HepG2 (cell line): ENCODE measurements around the gene KCNAB3. TPM values are rescaled to one million over a fixed set of nuclear protein-coding genes. Genes with fewer than 3 reads are reported as not detected.
A peak's percentile ranks its signal among the peaks of the same experiment; 100 is the strongest.

Experiments used
- CENPT ChIP-seq: sonication (generic); formaldehyde crosslinking; IDR thresholded peaks from 2 replicates; pipeline ENCODE4 v1.8.0; 2022; ENCODE audit warnings: low read depth, mild to moderate bottlenecking, moderate library complexity, missing genetic modification reagents
- FOXA1 ChIP-seq, 2 experiments: fragments of 450-650 bp in 1 of 2; sonication (generic) in 1 of 2; formaldehyde crosslinking in 1 of 2; IDR thresholded peaks; 2 replicates each; pipeline versions ENCODE4 v1.4.0 to v1.6.1; 2016 to 2020; ENCODE audit warnings: missing genetic modification reagents in 1 of 2
- FOXK2 ChIP-seq: fragments of 450-650 bp; IDR thresholded peaks from 2 replicates; pipeline ENCODE4 v1.6.1; 2016
- KAT8 ChIP-seq: IDR thresholded peaks from 2 replicates; pipeline ENCODE4 v1.6.1; 2016; ENCODE audit warnings: missing genetic modification reagents, missing compliant biosample characterization
- NFKBIZ ChIP-seq: IDR thresholded peaks from 2 replicates; pipeline ENCODE4 v1.6.1; 2018; ENCODE audit warnings: missing genetic modification reagents, missing compliant biosample characterization
- PHF21A ChIP-seq: sonication (generic); formaldehyde crosslinking; IDR thresholded peaks from 2 replicates; pipeline ENCODE4 v1.5.0; 2020; ENCODE audit warnings: mild to moderate bottlenecking, missing genetic modification reagents
- RARG ChIP-seq: sonication (generic); formaldehyde crosslinking; IDR thresholded peaks from 2 replicates; pipeline ENCODE4 v1.4.0; 2020; ENCODE audit warnings: low read depth, mild to moderate bottlenecking, missing genetic modification reagents
- RFX5 ChIP-seq: IDR thresholded peaks from 2 replicates; pipeline ENCODE4 v1.6.1; 2011; ENCODE audit warnings: low read depth, low read length, improper control_type of control experiment
- SRF ChIP-seq: IDR thresholded peaks from 2 replicates; pipeline ENCODE4 v1.6.1; 2011; ENCODE audit warnings: mild to moderate bottlenecking, low read depth, low read length, moderate library complexity
- ZFP36 ChIP-seq: fragments of 150-350 bp; IDR thresholded peaks from 2 replicates; pipeline ENCODE4 v1.6.1; 2018; ENCODE audit warnings: borderline replicate concordance, low read length, low read depth; ENCODE audit not compliant: partially characterized antibody
- ZNF180 ChIP-seq: sonication (generic); formaldehyde crosslinking; IDR thresholded peaks from 2 replicates; pipeline ENCODE4 v1.4.0; 2020; ENCODE audit warnings: low read depth, missing genetic modification reagents, borderline replicate concordance
- ZNF777 ChIP-seq: sonication (generic); formaldehyde crosslinking; IDR thresholded peaks from 2 replicates; pipeline ENCODE4 v1.4.0; 2020; ENCODE audit warnings: missing genetic modification reagents
- ZNF780A ChIP-seq: sonication (generic); formaldehyde crosslinking; IDR thresholded peaks from 2 replicates; pipeline ENCODE4 v1.8.0; 2022; ENCODE audit warnings: mild to moderate bottlenecking, missing genetic modification reagents, moderate library complexity
- ZNF782 ChIP-seq: sonication (generic); formaldehyde crosslinking; IDR thresholded peaks from 2 replicates; pipeline ENCODE4 v1.4.0; 2020; ENCODE audit warnings: missing genetic modification reagents, mild to moderate bottlenecking, borderline replicate concordance
- ZNF878 ChIP-seq: sonication (generic); formaldehyde crosslinking; IDR thresholded peaks from 2 replicates; pipeline ENCODE4 v1.8.1; 2023; ENCODE audit warnings: mild to moderate bottlenecking, missing genetic modification reagents, moderate library complexity
- ZNF891 ChIP-seq: sonication (generic); formaldehyde crosslinking; IDR thresholded peaks from 2 replicates; pipeline ENCODE4 v1.5.0; 2020; ENCODE audit warnings: mild to moderate bottlenecking, missing genetic modification reagents
- ZSCAN31 ChIP-seq: sonication (generic); formaldehyde crosslinking; IDR thresholded peaks from 2 replicates; pipeline ENCODE4 v1.5.0; 2020; ENCODE audit warnings: low read depth, mild to moderate bottlenecking, missing genetic modification reagents
- ZZZ3 ChIP-seq: sonication (generic); formaldehyde crosslinking; IDR thresholded peaks from 2 replicates; pipeline ENCODE4 v1.4.0; 2020; ENCODE audit warnings: missing genetic modification reagents, mild to moderate bottlenecking, borderline replicate concordance
- polyA plus RNA-seq, 8 experiments: library from polyadenylated mRNA; depleted of rRNA in 3 of 8; stranded (reverse) in 7 of 8; unstranded in 1 of 8; fragments of >200 nt; fragmentation: Illumina TruSeq in 4 of 8; extraction: Trizol in 4 of 8; gene quantifications; 2 replicates each; pipeline versions ENCODE4 v1.2.1 to v1.2.3, GENCODE V29; 2011 to 2016; ENCODE audit warnings: low read depth in 4 of 8, missing spikeins in 1 of 8, mixed read lengths in 1 of 8; ENCODE audit not compliant: insufficient read depth in 1 of 8
- total RNA-seq, 5 experiments: library from RNA; depleted of rRNA; stranded (reverse); fragments of >200 nt; fragmentation: Illumina TruSeq; extraction: Trizol; gene quantifications; 2 replicates each; pipeline ENCODE4 v1.2.3, GENCODE V29; 2016; ENCODE audit warnings: low read depth in 1 of 5
- TF ChIP-seq, protein P1 (sequence below): sonication (generic); formaldehyde crosslinking; IDR thresholded peaks from 2 replicates; pipeline ENCODE4 v1.5.1; 2020; ENCODE audit warnings: missing genetic modification reagents, mild to moderate bottlenecking, borderline replicate concordance
- TF ChIP-seq, protein P2 (sequence below): sonication (generic); formaldehyde crosslinking; IDR thresholded peaks from 2 replicates; pipeline ENCODE4 v1.5.1; 2020; ENCODE audit warnings: mild to moderate bottlenecking, missing genetic modification reagents, borderline replicate concordance
- TF ChIP-seq, protein P3 (sequence below): IDR thresholded peaks from 2 replicates; pipeline ENCODE4 v1.6.1; 2016; ENCODE audit warnings: low read depth

Gene KCNAB3
- total and polyA plus RNA-seq, 2 of the 13 experiments (the other 11 are each of a cell fraction or from before 2014, with no cell fraction given), result 0.29 to 0.88 TPM

DNA sequence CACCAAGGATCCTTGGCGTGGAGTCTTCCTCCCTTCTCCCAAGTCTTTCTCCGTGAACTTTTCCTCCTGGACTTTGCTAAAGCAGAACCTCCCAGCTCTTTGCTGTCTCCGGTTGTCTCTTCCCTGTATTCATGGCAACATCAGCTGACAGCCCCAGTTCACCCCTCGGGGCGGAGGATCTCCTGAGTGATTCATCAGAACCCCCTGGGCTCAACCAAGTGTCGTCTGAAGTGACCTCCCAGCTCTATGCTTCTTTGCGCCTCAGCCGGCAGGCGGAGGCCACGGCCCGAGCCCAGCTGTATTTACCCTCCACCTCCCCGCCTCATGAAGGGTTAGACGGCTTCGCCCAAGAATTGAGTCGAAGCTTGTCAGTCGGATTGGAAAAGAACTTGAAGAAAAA, 3.3 kb upstream of the KCNAB3 start (continued):
- TF ChIP-seq, protein P1, sequence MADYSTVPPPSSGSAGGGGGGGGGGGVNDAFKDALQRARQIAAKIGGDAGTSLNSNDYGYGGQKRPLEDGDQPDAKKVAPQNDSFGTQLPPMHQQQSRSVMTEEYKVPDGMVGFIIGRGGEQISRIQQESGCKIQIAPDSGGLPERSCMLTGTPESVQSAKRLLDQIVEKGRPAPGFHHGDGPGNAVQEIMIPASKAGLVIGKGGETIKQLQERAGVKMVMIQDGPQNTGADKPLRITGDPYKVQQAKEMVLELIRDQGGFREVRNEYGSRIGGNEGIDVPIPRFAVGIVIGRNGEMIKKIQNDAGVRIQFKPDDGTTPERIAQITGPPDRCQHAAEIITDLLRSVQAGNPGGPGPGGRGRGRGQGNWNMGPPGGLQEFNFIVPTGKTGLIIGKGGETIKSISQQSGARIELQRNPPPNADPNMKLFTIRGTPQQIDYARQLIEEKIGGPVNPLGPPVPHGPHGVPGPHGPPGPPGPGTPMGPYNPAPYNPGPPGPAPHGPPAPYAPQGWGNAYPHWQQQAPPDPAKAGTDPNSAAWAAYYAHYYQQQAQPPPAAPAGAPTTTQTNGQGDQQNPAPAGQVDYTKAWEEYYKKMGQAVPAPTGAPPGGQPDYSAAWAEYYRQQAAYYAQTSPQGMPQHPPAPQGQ (CRISPR knock-in tag), result no peak
- TF ChIP-seq ZFP36 (no peak), PHF21A (CRISPR knock-in tag) (no peak; the same call in 1 of the 2 replicates), ZNF878 (CRISPR knock-in tag) (0 out of 2 replicates have a peak, but pooled peaks have one; percentile 25), CENPT (CRISPR knock-in tag) (no peak), FOXA1 (IDR thresholded peaks at IDR 0.05) (no peak), FOXA1 (CRISPR knock-in tag; IDR thresholded peaks at IDR 0.05) (peak; percentile 81), FOXK2 (no peak), RFX5 (no peak), ZNF780A (no peak), ZSCAN31 (CRISPR knock-in tag) (no peak), ZNF891 (CRISPR knock-in tag) (no peak), ZNF180 (CRISPR knock-in tag) (no peak), KAT8 (CRISPR knock-in tag) (no peak), ZNF777 (peak; percentile 82), RARG (CRISPR knock-in tag) (no peak), ZZZ3 (CRISPR knock-in tag) (no peak), ZNF782 (no peak), NFKBIZ (CRISPR knock-in tag) (no peak), SRF (no peak)
- TF ChIP-seq, protein P2, sequence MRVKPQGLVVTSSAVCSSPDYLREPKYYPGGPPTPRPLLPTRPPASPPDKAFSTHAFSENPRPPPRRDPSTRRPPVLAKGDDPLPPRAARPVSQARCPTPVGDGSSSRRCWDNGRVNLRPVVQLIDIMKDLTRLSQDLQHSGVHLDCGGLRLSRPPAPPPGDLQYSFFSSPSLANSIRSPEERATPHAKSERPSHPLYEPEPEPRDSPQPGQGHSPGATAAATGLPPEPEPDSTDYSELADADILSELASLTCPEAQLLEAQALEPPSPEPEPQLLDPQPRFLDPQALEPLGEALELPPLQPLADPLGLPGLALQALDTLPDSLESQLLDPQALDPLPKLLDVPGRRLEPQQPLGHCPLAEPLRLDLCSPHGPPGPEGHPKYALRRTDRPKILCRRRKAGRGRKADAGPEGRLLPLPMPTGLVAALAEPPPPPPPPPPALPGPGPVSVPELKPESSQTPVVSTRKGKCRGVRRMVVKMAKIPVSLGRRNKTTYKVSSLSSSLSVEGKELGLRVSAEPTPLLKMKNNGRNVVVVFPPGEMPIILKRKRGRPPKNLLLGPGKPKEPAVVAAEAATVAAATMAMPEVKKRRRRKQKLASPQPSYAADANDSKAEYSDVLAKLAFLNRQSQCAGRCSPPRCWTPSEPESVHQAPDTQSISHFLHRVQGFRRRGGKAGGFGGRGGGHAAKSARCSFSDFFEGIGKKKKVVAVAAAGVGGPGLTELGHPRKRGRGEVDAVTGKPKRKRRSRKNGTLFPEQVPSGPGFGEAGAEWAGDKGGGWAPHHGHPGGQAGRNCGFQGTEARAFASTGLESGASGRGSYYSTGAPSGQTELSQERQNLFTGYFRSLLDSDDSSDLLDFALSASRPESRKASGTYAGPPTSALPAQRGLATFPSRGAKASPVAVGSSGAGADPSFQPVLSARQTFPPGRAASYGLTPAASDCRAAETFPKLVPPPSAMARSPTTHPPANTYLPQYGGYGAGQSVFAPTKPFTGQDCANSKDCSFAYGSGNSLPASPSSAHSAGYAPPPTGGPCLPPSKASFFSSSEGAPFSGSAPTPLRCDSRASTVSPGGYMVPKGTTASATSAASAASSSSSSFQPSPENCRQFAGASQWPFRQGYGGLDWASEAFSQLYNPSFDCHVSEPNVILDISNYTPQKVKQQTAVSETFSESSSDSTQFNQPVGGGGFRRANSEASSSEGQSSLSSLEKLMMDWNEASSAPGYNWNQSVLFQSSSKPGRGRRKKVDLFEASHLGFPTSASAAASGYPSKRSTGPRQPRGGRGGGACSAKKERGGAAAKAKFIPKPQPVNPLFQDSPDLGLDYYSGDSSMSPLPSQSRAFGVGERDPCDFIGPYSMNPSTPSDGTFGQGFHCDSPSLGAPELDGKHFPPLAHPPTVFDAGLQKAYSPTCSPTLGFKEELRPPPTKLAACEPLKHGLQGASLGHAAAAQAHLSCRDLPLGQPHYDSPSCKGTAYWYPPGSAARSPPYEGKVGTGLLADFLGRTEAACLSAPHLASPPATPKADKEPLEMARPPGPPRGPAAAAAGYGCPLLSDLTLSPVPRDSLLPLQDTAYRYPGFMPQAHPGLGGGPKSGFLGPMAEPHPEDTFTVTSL (CRISPR knock-in tag), result 0 out of 2 replicates have a peak, but pooled peaks have one; percentile 4
- TF ChIP-seq, protein P3, sequence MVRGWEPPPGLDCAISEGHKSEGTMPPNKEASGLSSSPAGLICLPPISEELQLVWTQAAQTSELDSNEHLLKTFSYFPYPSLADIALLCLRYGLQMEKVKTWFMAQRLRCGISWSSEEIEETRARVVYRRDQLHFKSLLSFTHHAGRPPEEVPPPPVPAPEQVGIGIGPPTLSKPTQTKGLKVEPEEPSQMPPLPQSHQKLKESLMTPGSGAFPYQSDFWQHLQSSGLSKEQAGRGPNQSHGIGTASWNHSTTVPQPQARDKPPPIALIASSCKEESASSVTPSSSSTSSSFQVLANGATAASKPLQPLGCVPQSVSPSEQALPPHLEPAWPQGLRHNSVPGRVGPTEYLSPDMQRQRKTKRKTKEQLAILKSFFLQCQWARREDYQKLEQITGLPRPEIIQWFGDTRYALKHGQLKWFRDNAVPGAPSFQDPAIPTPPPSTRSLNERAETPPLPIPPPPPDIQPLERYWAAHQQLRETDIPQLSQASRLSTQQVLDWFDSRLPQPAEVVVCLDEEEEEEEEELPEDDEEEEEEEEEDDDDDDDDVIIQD (CRISPR knock-in tag), result no peak
